ENCODE data around the gene ZNF112. TPM values are rescaled to one million over a fixed set of nuclear protein-coding genes. Genes with fewer than 3 reads are reported as not detected.
A peak's percentile ranks its signal among the peaks of the same experiment; 100 is the strongest.
"Not testable (repeated sequence)": the region's sequence is repeated elsewhere in the genome, so short reads cannot be mapped to it uniquely, and the experiment has no call there.

Gene ZNF112
- total RNA-seq = 4.7 and 5.6 TPM in 2 replicates

DNA sequence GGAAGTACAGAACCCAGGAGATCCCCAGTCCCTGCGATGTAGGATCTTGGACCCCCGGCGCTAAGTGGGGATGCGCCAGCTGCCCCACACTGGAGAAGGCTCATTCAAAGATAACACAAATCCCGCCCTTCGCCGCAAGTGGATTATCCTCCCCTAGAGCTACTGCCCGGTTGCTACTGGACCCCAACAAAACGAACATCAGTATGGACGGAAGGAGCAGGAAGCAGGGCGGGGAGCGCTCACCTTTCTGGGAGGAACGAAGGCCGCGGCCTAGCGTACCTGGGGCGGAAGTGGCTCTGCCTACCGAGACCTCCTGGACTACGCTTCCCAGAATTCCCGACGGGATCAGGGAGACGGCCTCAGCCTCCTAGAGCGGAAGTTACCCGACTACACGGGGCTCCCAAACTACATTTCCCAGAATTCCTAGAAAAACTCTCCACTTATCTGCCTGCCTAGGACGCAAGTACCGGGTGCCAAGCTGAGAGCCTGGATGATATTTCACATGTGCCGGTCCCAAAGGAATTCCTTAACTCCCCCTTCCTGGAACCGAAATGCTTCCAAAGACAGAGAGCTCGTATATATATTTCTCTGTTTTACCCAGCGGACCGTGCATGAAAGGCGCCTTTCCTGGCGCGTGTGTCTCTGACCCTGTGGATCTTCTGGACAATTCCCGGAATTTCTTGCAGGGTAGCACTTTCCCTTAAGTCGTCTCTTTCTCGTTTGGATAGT lies at the start of gene ZNF112:
Gene ZNF112, minus strand, starts transcription at position 298 of the 729 bp plus-strand sequence. CDS start 16,141 bp downstream, outside the sequence.
- peak; percentile 81 to 91 for DNase-seq (ENCODE audit: low read depth in 2 of 2)

DNA sequence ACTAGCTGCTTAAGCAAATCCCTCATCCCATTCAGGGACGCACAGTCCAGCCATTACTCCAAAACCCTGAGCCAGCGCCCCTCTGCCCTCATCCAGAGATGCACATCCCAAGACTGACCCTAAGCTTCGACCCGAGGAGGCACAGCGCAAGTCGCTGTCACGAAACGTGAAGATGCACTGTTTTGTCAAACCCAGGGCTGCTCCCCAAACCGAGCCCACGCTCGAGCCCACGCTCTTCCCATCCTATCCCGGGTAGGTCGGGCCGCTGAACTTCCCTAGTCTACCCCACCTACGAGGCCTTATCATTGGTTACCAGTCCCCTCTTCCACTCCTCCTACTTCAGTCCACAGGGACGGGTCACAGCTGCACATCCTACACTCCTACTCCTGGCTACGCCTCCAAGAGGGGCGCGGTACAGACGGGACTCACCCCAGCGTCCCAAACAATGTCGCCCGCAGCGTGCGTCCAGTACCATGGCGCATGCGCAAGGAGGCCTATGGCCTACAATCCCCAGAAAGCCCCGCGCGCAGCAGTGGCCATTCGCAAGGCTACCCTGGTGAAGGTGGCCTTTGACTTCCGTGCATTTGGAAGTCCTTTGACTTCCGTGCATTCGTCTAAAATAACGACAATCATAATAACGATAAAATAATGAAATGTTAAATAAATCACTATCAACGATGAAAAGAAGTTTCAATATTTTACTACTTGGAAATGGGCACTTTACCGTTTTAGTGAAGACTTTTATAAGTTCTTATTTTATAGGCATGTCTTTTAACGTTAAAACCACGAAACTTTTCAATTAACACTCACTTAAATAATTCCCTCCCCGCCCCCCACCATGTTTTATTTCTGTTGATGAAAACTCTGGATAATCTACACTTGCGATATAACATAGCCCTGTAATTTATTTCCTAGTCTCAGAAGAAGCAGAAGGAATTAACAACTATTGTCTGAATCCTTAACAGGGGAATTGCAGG lies 44.9 kb upstream of the ZNF112 start, which contains the start of gene ZNF285:
Gene ZNF285, minus strand, starts transcription at position 470 of the 977 bp plus-strand sequence. CDS start 4,395 bp downstream, outside the sequence.
- peak; percentile 92 to 96 for DNase-seq (ENCODE audit: low read depth in 2 of 2)

DNA sequence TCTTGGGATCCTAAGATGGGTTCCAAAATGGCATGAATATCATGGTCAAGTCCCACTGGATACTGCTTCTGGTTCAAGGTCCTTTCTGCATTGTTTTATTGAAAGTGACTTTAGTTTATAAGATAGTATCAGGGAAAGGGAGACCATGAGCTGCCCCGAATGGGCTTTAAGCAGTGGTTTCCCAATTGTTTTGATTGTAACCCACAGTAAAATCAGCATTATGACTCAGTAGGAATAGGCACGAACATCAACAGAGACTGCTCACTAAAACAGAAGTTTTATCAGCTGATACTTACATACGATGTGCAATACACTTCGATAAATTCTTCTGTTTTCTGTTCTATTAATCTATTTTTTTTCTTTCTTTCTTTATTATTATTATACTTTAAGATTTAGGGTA lies 32.8 kb upstream of the ZNF112 start:
- DNase-seq (ENCODE audit: low read depth in 2 of 2) = not testable (repeated sequence)

DNA sequence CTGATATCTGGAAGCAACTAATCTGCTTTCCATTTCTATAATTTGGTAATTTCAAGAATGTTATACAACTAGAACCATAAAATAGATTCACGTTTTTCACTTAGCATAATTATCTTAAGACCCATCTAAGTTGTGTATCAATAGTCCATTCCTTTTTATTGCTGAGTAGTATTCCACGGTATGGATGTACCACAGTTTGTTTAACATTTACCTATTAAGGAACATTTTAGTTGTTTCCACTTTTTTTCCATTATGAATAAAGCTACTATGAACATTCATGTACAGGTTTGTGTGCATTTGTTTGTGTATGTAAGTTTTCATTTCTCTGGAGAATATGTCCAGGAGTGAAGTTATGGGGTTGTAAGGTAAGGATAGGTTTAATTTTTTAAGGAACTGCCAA lies 18.3 kb upstream of the ZNF112 start:
- no peak for DNase-seq (ENCODE audit: low read depth in 2 of 2)

DNA sequence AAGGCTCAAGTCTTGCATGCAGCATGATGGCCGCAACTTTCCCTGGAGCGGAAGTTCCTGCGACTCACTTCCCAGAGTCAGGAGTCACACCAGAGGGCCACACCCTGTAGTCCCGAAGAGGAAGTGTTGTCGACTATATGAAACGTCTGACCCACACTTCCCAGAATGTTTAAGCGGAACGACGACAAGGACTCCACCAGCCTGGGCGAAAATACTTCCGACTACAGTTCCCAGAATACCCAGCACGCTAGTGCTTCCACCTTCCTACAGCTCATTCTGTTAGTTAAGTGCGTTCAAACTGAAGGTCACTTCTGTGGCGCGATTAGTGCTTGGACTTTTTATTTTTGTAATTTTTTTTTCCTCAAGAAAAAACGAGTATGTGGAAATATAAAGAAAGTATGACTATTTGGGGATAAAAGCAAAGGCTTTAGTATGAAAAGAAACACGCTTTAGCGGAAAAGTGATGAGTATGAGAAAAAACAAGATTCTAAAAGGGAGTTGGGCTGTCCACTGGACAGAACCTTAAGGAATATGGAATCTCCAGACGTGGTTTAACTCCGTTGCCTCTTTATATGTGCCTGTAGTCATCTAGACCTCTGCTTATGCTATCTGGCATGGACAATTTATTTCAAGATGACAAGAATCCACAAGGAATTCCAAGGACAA lies 15.5 kb upstream of the ZNF112 start:
- no peak for DNase-seq (ENCODE audit: low read depth in 2 of 2)

DNA sequence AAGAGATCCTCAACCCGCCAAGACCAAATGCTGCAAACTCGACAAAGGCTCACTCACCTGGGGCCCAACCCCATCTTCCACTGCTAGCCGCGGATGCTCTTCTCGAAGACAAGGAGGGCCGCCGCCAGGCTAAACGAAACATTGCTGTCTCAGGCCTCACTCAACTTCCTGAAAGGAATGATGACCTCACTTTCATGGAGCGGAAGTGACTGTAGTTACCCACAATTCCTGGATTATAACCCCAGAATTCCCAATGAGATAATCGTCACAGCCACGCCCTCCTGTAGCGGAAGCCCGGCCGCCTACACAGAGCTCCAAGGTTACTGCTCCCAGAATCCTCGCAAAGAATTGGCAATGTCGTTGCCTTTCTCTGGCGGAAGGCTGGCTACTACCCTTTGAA lies 10.5 kb upstream of the ZNF112 start:
- DNase-seq (ENCODE audit: low read depth in 2 of 2) = peak in 1 of 2 donors; percentile 19

DNA sequence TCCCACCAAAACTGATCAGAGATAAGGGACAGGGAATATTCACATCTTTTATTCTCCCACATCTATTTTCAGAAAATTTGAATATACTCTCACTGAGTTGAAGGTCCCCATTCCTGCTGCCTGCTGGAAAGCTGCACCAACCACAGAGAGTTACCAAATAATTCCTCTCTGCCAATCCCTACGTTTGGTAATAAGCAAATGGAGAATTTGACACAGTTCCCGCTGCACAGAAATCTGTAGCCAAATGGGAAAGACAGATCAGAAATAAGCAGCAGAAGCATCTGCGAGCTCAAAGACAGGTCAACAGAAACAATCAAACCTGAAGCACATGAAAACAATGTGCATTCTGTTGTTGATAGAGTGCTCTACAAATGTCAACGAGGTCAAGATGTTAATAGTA lies 9.9 kb downstream of the ZNF112 start:
- no peak for DNase-seq (ENCODE audit: low read depth in 2 of 2)

DNA sequence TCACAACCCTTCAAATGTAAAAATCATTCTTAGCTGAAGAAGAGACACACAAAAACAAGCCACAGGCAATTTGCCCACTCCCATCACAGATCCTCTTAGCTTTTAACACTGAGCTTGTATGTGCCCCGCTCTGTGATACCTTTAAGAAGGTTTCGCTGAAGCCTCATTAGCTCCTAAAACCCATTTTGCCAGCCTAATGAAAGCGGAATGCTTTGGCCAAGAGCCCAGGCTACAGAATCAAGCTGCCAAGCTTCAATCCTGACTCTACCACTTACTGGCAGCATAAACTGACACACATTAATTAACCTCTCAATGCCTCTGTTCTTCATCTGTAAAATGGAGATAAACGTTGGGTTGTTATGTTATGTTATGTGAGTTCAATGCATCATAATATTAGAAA lies 10.5 kb downstream of the ZNF112 start:
- DNase-seq (ENCODE audit: low read depth in 2 of 2) = no peak

DNA sequence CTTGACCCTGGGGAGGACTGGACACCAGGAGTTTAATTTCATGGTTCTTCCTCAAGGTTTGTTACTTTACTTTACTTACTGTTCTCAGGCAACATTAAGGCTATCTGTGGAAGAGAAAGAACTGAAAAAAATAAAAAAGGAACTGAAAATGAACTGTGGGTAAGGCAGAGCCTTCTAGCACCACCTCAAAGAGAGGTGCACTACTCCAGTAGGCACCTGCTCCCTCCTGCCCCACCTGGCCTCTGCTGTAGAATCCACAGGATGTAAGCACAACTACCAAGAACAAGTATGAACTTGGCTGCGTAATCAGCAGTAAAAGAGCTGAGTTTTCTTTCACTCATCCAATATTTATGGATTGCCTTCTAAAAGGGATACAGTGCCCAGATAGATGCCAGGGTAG lies 12.2 kb downstream of the ZNF112 start:
- no peak for DNase-seq (ENCODE audit: low read depth in 2 of 2)

DNA sequence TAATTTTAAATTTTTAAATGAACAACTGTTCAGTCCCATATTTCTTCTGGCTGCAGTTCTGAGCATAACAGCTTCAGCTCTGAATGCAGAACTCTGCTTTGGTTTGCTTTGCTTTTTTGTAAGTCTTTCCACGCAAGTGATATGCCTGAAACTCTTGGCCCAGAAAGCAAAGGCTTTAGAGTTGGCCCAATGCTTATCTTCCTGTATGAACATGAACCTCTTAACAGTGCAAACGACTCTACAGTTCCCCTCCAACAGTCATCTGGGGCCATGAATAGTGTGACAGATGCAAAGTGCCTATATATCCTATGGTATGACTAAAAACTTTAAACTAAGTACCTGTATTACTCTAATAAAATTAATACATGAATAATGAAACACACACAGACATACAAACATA lies 14.7 kb downstream of the ZNF112 start:
- no peak for DNase-seq (ENCODE audit: low read depth in 2 of 2)

DNA sequence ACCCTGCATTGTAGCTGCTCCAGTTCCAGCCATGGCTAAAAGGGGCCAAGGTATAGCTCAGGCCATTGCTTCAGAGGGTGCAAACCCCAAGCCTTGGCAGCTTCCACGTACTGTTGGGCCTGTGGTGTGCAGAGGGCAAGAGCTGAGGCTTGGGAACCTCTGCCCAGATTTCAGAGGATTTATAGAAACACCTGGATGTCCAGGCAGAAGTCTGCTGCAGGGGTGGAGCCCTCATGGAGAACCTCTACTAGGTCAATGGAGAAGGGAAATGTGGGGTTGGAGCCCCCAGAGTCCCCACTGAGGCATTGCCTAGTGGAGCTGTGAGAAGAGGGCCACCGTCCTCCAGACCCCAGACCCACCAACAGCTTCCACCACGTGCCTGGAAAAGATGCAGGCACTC lies 21.8 kb downstream of the ZNF112 start:
- not testable (repeated sequence) for DNase-seq (ENCODE audit: low read depth in 2 of 2)

DNA sequence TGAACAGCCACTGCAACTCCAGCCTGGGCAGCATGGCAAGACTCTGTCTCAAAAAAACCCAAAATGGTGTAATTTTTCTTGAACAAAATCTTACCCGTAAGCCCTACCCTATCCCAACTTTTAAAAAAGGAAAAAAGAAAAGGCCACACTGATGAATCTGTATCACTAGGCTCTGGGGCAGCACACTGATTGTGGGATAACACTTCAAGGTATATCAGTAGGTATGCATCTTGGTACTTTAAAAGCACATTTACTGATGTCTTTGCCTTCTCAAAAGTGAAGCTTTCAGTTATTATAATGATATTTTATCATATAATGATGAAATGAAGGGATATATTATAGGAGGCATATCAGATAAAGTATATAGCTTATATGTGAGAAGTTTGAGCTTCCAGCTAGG lies 24.3 kb downstream of the ZNF112 start:
- no peak for DNase-seq (ENCODE audit: low read depth in 2 of 2)

DNA sequence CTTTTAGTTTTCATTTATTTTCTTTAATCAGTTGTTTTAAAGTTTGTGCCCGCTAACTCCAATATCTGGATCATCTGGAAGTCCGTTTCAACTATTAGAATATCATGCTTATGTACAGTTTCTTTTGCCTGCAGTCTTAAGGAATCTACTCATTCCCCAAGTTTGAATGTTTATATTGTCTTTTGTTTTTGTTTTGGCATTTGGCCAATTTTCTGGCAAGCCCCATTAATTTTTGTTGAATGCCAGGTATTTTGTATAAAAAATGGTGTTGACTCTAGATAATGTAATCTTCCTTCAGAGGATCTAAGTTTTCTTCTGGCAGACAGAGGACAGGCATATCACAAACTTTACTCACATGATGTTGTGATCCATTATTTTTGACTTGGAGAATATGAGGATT lies 40.6 kb downstream of the ZNF112 start:
- no peak for DNase-seq (ENCODE audit: low read depth in 2 of 2)

DNA sequence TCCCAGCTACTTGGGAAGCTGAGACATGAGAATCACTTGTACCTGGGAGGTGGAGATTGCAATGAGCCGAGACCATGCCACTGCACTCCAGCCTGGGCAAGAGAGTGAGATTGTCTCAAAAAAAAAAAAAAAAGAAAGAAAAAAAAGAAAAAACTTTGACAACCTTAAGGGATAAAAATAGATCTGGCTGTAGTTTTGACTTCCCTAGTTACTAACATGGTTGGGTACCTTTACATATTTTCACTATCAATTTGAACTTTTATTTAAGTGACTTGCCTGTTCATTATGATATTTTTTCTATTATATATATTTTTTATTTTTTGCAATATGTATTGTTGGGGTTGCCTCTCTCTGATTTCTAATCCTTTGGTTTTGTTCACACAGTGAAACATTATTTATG lies 43.2 kb downstream of the ZNF112 start:
- DNase-seq (ENCODE audit: low read depth in 2 of 2) = no peak

DNA sequence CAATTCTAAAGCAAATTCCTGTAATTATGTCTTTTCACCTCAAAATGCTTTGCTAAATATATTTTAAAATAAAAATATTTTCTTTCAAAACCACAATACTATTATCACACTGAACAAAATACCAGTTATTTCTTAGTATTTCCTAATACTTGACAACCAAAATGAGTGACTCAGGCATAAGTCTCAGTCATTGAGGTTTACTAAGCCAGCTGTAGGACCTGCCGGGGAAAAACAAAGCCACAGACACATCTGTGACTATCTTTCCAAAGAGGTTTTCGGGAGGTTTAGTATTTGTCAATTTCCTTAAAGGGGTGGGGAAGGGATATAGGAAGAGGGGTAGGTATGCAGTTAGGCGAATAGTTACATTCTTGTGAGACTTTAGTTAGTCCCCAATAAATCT lies 48.5 kb downstream of the ZNF112 start:
- DNase-seq (ENCODE audit: low read depth in 2 of 2) = no peak

DNA sequence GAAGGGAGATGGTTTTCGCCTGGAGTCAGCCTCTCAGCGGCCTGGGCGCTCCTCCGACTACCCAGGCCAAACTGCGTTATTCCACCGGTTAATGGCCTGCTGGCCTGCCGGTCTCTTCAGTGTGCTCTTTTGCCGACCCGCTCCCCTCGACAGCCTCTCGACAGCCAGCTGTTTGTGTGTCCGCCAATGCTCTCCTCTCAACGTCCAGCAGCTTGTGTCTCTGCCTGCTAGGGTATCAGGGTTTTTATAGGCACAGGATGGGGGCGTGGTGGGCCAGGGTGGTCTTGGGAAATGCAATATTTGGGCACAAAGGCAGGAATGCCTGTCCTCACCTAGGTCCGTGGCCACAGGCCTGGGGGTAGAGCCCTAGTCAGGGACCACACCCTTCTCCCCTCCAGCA lies 50.2 kb downstream of the ZNF112 start:
- no peak for DNase-seq (ENCODE audit: low read depth in 2 of 2)

DNA sequence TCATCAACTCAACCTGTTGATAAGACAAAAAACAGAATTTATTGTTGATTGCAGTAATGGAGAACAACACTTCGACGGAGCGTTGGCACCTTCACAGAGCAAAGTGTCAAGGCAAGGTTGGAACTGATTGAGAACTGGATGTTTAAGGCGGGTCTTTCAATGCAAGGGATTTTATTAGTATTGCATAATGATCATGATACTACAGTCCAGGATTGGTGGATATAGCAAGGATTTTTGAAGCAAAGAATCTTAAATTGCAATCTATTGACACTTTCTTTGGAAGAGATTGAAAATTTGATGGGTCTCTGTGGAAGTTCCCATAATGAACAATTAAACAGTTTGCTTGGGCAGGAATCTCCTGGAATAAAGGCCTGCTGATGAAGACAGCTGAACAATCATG lies 51.0 kb downstream of the ZNF112 start:
- no peak for DNase-seq (ENCODE audit: low read depth in 2 of 2)

DNA sequence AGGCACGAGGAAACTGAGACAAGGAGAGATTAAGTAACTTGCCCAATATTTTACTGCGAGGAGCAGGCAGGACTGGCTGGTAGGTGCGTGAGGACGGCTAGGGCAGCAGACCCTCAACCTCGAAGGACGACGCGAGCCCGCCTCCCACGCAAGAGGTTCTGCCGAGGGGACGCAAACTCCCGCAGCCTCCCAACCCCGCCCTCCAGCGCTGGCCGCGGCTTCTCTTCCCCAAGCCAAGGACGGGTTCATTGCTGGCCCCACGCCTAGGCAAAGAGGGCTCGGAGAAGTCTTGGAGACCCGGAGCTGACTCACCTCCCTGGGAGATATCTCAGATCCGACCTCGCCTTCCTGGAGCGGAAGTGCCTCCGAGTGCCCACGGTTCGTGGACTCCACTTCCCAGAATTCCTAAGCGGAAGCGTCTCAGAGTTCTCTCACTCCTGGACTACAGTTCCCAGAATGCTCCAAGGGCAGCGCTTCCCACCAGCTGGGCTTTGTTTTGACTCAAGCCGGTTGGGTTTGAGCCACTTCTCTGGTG lies 51.8 kb downstream of the ZNF112 start, which contains the start of gene ZNF235:
Gene ZNF235, minus strand, starts transcription at position 367 of the 535 bp plus-strand sequence. CDS start 1,621 bp downstream, outside the sequence.
- DNase-seq (ENCODE audit: low read depth in 2 of 2) = peak; percentile 79 to 95

DNA sequence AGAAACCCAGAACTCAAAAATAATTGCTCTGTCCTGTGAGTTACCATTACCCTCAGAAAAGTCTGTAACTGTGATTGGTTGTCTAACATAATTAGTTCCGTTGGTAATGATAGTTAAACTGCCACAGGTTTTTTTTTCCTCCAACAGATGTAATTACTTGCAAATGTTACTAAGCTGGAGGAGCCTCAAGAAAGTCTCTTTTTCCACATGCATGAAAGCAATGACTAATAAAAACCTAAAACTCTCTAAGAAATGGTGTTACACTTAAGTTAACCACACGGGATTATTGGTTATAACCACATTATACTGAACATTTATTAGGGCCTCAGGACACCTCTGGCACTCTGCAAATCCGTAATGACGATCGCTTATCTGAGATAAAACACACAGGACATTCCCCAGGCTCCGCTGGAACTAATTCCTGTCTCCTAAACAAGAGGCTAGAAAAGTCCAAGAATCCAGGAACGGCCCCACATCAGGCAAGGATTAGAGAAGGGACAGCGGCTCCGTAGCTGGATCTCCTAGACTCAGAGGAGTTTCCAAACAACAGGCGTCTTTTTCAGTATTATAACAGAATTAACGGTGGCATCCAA lies 52.4 kb downstream of the ZNF112 start:
- peak in 1 of 2 donors; percentile 13 for DNase-seq (ENCODE audit: low read depth in 2 of 2)

DNA sequence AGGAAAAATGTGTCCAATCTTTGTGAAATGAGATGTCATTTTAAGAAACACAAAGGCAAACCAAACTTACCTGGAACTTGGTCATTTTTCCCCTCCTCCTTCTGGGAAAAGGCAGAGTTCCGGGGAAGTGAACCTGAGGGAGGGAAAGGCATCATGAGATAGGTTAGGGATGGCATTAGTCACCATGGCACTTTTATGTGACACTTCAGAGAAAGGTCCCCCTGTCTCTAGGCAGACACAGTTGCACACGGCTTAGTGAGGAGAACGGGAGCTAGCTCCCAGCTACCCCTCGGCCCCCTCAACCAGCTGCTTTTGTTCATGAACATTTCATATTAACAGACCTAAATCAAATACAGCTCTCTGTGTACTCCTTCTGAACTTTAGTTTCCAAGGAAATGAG lies 53.2 kb downstream of the ZNF112 start:
- no peak for DNase-seq (ENCODE audit: low read depth in 2 of 2)

DNA sequence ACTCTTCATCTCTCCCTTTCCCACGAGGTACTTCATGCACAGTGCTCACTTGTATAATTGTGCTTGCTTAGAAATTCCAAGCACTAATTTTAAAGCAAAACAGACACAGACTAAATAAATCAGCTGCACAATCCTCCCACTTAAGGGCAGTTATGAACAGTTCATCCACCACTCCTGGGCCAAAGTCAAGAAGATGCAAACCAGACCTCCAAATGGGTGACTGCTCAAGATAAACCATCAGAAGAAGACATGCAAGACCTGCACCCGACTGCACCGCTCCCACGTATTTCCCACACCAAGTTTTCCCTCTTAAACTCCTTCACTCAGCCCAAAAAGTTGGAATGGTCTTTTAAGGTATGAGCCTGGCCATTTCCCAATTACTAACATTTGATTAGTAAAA lies 71.5 kb downstream of the ZNF112 start:
- no peak for DNase-seq (ENCODE audit: low read depth in 2 of 2)
